D341Med (cell line): ENCODE results near the gene TYW5.
A peak's percentile ranks its signal among the peaks of the same experiment; 100 is the strongest.

Experiments used
- DNase-seq: peaks from one replicate; pipeline ENCODE4 v3.0.0; 2012; ENCODE audit warnings: low spot score

Gene TYW5

DNA sequence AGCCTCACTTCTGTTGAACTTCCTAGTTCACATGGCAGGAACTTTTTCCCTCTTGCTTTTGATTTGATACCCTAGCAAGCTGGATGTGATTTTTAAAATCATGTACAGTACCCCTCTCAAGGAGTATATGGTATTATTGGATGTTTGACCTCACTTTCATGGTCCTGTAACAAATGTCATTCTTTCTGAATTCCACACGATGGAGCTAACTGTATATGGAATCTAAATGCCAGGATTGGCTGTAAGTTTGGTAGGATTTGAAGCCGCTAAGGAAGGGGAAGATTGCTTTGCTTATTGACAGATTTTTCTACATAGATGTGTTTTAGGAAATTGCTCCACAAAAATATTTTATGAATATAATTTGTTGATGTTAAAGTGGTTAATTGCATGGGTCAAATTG is 18.4 kb upstream of the TYW5 start:
- DNase-seq, result peak; percentile 36

- no peak for DNase-seq
Observed at GRCh38 chr2:199972088-199972626, 16.9 kb upstream of the TYW5 start.

DNA sequence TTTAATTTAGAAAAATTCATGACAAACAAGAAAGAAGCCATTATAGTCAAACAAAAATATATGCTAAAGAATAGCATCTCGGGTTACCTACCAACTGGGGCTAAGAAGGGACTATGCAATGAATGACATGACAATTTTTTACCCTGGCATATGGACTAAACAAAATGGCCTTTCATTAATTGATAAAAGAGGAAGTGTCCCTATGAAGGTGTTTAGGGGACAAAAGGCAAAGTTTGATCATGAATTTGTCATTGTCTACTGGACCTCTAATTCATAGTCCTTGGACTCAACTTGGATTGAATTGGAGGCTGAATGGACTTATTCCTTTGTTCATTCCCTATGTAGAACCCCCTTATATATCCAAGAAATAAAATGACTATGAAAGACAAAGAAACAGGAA is 12.8 kb upstream of the TYW5 start:
- no peak for DNase-seq

- no peak for DNase-seq
Observed at GRCh38 chr2:199966976-199967375, 11.7 kb upstream of the TYW5 start.

- DNase-seq, result no peak
Observed at GRCh38 chr2:199966405-199966804, 11.1 kb upstream of the TYW5 start.

DNA sequence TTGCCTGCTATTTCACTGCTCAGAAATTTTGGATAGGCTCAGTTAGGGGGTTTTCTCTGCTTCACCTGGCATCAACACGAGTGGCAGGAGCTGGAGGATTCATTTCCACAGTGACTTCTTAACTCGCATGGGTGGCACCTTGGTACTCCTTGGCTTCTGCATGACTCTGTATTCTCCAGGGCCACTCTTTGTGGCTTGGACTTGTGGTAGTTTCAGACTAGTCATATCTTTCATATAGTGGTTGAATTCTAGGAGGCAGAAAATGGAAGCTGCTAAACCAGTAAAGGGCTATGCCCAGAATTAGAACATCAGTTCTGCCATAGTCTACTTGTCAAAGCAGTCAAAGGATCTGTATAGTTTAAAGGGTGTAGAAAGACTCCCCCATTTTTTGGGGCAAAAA is 6.9 kb upstream of the TYW5 start:
- no peak for DNase-seq

DNA sequence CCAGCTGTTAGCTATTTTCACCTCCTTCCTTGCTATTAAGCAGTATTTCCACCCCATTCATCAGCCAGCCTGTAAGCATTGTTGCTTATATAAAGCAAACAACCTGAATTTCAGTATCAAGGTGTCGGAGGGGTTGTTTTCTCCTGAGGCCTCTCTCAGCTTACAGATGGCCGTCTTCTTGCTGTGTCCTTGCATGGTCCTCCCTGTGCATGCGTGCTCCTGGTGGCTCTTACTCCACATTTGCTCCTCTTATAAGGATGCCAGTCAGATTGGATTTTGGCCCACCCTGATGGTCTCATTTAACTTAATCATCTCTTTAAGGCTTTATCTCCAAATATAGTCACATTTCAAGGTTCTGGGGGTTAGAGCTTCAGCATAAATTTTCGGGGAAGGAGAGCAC is 2.7 kb upstream of the TYW5 start:
- DNase-seq, result no peak

- DNase-seq, result no peak
Observed at GRCh38 chr2:199956062-199956380, 730 bp upstream of the TYW5 start.

DNA sequence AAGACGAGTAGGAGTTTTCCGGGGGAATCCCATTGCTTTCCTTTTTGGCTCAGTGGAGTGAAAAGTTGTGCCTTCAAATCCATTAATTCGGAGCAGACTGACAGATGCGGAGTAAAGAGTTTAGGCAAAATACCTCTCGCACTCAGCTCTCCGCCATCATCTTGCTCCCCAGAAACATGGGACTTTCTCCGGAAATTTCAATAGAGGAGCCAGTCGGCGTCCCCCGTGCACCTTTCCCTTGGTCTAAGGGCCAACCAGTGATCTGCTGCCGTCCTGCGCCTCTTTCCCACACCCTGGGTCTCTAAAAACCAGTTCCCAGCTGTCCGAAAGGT is 318 bp downstream of the TYW5 start:
- DNase-seq, result no peak

GRCh38 chr2:199951023-199951422 is 4.3 kb downstream of the TYW5 start:
- DNase-seq, result no peak

DNA sequence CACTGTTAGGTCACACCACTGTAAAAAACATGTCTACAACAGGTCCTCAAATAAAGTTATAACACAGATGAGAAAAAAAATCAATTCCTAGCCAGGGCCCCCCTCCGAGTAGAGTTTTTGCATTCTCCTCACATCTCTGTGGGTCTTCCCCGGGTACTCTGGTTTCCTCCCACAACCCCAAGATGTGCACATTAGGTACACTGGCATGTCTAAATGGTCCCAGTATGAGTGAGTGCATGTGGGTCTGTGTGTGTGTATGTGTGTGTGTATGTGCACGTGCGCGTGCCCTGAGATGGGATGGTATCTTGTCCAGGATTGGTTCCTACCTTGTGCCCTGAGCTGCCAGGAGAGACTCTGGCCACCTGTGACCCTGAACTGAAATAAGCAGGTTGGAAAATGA is 4.9 kb downstream of the TYW5 start:
- DNase-seq, result no peak

DNA sequence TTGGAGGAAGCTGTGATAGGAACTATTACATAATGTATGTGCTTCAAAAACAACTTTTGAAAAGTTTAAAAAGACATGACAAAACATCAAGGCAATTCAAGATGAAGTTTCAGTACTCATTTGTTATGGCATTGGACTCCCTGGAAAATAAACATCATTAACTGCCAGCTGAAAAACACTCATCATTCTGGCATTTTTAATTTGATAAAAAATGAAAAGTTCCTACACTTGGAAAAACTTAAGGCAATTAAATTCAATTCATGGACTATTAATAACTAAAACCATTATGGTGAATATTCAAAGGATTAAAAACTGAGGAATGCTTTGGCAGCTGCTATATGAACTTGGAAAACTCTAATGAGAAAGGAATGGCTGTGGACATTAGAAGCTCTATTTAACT is 8.5 kb downstream of the TYW5 start:
- DNase-seq, result no peak

GRCh38 chr2:199946196-199946595 is 9.1 kb downstream of the TYW5 start:
- no peak for DNase-seq

- no peak for DNase-seq
Observed at GRCh38 chr2:199943373-199943772, 11.9 kb downstream of the TYW5 start.

GRCh38 chr2:199940373-199940772 is 14.9 kb downstream of the TYW5 start:
- no peak for DNase-seq

- DNase-seq, result no peak
Observed at GRCh38 chr2:199936554-199936953, 18.7 kb downstream of the TYW5 start.

DNA sequence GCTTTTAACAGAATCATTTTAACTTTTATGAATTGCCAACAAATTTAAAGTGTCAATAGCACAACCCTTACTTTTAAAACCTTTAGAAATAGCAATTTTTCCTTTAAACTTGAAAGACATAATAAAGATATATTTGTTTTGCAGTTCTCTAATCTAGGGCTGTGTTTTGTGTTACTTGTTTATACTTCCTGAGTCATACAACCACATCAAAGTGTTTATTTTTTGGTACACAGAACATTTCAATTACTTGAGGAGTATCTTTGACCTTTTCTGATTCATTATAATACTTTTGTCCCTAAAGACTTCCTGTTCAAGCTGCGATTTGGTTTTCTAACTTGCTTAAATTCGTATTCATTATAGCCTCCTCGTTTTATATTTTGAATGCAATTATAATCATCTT is 21.8 kb downstream of the TYW5 start:
- no peak for DNase-seq

DNA sequence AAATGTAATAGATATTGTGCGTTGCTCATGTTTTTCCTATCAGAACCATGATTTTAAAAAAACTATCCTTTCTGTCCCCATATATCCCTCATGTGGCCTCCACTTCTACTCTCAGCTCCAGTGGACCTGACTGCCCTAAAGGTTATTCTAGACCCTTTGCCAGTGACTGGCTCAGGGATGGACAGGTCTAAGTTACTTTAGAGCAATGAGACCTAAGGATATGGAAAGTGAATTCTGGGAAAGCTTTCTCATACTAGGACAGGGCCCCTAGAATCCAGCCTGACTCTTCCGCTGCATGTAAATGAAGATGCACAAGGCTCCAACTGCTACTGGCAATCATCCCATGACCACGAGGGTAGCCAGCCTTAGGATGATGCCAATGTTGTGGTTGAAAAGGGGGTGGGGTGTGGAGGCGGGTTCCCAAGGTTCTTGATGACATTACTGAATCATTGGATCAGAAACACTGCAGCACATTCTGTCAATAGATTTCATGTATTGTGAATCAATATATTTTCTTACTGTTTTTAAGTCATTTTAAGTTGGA is 22.9 kb downstream of the TYW5 start:
- DNase-seq, result no peak

- DNase-seq, result no peak
Observed at GRCh38 chr2:199929262-199929661, 26.0 kb downstream of the TYW5 start.

DNA sequence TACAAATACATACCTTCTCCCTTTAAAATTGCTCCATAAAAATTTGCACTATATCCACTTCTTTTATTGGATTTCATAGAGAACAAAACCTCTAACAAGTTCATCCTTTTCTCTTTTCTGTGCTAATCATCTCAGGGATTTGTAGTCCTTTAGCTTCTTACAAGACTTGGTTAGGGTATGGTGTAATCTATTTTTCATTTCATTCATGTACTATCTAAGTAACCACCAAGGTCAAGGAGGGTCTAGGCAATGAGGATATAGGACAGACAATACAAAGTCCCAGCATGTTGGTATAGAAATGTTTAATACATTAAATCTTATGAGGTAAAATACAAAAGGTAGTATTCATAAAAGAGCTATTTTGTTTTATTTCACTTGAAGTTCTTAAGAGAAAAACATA is 26.7 kb downstream of the TYW5 start:
- DNase-seq, result no peak

DNA sequence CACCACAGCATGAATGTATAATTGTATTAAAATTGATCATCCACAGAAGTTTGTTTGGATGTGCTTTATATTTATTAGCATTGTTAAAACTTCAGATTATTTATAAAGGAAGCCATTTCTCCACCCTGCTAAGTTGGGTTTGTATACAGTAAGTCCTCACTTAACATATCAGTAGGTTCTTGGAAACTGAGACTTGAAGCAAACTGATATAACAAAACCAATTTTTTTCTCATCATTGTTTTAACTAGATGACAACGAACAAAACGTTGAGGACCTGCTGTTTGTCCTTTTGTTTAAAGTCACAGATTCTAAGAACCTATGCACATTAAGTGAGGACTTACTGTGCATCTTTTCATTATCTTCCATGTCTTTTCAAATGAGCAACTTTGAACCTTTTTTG is 27.1 kb downstream of the TYW5 start:
- DNase-seq, result no peak

DNA sequence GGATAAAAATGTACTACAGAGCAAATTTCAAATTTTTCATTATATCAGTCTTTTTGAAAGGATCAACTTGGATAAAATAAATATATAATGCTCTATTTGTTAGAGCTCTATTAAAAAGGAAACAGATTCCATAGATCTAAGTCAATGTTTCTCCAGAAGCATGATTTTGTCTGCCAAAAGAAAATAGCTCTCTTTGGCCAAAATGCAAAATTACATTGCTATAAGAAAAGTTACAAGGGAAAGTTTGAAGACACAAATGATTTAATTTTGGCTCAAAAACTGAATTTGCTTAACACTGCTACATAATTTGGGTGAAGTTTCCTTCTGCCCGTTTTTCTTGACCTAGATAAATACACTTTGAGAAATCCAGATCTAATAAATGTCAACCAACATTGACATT is 28.5 kb downstream of the TYW5 start:
- DNase-seq, result no peak

GRCh38 chr2:199923924-199924323 is 31.4 kb downstream of the TYW5 start:
- DNase-seq, result no peak

- DNase-seq, result no peak
Observed at GRCh38 chr2:199922856-199923255, 32.4 kb downstream of the TYW5 start.

DNA sequence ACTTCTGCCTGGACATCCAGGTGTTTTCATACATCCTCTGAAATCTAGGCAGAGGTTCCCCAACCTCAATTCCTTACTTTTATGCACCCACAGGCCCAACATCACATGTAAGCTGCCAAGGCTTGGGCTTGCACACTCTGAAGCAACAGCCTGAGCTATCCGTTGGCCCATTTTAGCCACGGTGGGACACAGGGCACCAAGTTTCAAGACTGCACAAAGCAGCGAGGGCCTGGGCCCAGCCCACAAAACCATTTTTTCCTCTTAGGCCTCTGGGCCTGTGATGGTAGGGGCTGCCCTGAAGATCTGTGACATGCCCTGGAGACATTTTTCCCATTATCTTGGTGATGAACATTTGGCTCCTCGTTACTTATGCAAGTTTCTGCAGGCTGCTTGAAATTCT is 38.3 kb downstream of the TYW5 start:
- no peak for DNase-seq
